ENCODE data around the gene HAGHL.
"Not testable (repeated sequence)": the region's sequence is repeated elsewhere in the genome, so short reads cannot be mapped to it uniquely, and the experiment has no call there.

Gene HAGHL

GRCh38 chr16:728890-729744 is 2.2 kb downstream of the HAGHL start:
- in situ Hi-C loops (cut with MboI; ENCODE audit: low sequenced_read_pairs) = no loop called here

DNA sequence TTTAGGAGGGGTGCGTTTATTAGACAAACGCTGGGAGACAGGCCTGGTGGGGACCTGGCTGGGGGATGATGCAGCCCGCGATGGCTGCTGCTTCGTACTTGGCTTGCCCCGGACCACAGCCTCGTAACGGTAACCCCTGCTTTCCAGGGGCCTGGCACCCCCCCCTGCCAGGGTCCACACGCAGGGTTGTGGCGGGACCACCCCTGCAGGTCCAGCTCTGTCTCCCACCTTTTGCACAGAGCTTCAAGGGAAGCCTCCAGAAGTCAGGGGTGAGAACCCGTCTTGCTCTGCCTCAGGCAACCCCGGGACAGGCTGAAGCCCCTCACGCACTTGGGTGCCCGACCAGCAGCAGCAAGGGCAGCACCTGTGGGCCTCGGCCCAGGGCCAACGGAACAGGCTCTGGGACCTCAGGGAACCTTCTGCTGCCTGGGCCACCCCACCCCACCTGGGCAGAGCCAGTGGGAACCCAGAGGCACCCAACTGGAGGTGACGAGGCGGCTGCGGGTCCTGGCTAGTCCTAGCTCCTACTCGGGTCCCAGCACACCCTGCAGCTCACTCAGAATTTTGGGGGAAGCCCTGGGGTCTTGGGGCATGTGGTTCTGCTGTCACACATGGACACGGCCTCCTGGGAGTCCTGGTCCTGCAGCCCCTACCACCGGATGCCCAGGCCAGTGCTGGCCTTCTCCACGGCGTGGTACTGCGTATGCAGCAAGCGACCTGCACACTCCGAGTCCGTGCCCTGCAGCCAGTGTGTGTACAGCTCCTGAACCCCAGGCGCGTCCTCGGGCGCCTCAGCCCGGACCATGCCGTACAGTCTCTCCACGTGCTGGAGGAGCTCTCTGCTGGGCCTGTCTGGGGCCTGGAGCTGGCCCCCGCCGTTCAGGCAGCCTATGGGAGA is 3.1 kb downstream of the HAGHL start:
- in situ Hi-C loops (cut with MboI; ENCODE audit: low sequenced_read_pairs) = no loop called here

- in situ Hi-C loops (cut with MboI; ENCODE audit: low sequenced_read_pairs) = no loop called here
These were observed 4.0 kb downstream of the HAGHL start for GRCh38 chr16:730666-731509.

GRCh38 chr16:732332-732731 is 5.4 kb downstream of the HAGHL start:
- in situ Hi-C loops (cut with MboI; ENCODE audit: low sequenced_read_pairs) = no loop called here

- in situ Hi-C loops (cut with MboI; ENCODE audit: low sequenced_read_pairs) = no loop called here
These were observed 6.0 kb downstream of the HAGHL start for GRCh38 chr16:732936-733335.

DNA sequence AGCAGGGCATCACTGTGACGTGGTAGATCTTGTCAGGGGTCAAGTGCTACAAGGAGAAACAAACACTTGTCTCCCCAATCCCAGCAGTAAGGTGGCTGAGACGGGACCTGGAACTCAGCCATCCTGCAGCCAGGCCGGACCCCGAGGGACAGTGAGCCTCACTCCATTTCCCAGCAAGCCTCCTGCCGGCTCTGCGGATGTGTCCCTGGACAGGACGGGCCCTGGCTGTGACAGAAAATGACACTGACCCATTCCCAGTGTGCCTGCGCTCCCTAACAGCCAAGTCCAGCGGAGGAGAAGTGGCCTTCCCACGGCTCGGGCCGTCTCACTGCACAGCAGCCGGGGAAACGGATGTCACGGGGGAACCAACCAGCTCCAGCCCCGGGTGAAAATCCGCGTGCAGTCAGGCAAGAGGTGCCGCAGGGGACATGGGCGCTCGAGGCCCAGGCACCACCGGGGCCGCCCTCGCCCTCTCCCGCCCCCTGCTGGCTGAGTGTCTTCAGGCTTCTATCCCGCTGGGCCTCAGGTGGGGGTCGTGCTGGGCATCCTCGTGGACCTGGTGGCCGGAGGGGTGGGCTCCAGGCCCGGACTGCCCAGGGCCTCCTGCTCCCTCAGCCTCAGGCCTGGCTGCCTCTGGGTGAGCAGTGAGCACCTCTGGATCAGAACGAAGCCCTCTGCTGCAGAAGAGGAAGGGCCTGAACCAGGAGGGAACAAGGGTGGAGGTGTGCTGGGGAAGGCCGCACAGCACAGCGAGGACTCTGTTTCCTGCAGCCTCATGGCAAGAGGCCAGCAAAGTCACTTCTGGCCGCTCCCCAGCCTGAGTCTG is 6.7 kb downstream of the HAGHL start:
- in situ Hi-C loops (cut with MboI; ENCODE audit: low sequenced_read_pairs) = no loop called here

GRCh38 chr16:734208-734980 is 7.5 kb downstream of the HAGHL start:
- in situ Hi-C loops (cut with MboI; ENCODE audit: low sequenced_read_pairs) = no loop called here

GRCh38 chr16:734981-735881 is 8.3 kb downstream of the HAGHL start:
- in situ Hi-C loops (cut with MboI; ENCODE audit: low sequenced_read_pairs) = no loop called here

DNA sequence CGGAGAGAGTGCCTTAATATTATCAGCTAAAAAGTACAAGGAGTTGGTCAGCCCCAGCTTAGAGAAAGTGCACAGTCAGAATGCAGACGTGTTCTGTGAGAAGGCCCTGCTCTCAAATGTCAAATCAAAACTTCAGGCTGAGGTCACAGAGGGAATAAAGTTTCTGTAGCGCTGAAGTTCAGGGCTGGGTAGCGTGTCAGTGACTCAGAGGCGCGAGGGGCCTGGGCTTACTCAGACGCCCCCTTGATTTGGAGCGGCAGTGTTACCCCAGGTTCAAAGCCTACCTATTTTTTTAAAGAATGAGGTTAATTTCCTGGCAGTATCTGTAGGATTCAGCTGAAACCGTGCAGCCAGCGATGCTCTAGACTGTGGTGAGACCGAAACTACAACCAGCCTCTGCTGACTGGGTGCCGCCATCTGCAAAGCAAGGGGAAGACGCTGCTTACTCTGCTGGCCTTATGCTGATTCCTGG is 9.1 kb downstream of the HAGHL start:
- in situ Hi-C loops (cut with MboI; ENCODE audit: low sequenced_read_pairs) = no loop called here

DNA sequence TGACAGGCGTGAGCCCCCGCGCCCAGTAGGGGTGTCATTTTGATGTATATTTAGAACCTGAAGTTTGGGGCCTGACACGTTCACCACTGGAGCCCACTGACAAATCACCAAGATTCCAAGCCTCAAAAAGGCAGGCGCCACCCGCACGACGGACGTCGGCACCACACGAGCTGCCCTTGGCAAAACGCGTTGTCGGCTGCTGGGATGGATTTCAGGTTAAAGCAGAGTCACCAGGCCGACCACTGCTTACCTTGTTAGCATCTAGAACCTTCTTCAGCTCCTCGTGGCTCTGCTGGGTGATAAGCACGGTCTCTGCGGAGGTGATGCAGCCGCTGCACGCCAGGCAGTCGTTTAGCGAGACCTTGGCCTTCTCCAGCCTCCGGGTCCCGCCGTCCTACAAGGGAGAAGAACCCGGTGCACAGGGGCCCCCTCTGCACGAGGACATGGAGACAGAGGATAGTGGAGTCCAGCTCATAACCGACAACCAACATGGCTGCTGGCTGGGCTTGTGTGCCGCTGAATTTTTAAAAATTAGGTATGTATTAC is 10.1 kb downstream of the HAGHL start:
- in situ Hi-C loops (cut with MboI; ENCODE audit: low sequenced_read_pairs) = no loop called here

- in situ Hi-C loops (cut with MboI; ENCODE audit: low sequenced_read_pairs) = no loop called here
These were observed 12.9 kb downstream of the HAGHL start for GRCh38 chr16:739560-740458.

DNA sequence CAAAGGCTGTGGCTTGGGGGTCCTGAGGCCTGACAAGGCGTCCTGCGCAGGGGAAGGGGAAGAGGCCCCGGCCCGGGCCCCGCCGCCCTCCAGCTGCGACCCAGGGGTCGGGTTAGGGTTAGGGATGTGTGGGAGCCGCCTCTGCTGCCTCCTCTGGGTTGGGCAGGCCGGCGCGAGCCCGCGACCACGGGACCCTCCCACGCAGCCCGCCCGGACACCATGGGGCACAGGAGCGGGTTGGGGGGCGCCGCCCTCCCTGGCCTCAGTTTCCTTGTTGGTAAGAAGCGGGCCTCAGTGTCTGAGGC is 13.5 kb downstream of the HAGHL start:
- in situ Hi-C loops (cut with MboI; ENCODE audit: low sequenced_read_pairs) = no loop called here

- in situ Hi-C loops (cut with MboI; ENCODE audit: low sequenced_read_pairs) = no loop called here
These were observed 14.0 kb downstream of the HAGHL start, which contains the start of gene CIAO3 for GRCh38 chr16:740764-741505. CIAO3 (minus strand) TSS chr16:740997; CDS start chr16:740985, 12 bp downstream.

DNA sequence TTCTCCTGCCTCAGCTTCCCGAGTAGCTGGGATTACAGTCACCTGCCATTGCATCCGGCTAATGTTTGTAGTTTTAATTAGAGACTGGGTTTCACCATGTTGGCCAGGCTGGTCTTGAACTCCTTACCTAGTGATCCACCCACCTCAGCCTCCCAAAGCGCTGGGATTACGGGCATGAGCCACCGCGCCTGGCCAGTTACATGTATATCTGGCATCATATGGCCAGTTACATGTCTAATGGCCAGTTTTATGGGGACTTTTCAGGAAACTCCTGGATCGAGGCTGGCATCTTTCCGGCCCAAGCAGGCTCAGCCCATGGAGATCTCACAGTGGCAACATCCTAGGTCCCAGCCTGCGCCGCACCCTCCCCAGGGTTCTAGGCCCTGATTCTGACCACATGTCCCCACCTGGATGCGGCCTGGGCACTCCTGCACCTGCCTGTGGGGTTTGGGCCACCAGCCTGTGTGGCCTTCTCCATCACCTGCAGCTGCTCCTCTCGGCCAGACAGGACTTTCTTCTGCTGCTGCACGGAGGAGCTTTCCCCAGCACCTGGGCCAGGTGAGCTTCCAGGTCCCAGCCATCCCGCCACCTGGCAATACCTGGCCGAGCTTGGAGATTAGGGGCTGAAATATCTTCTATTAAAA is 15.2 kb downstream of the HAGHL start:
- in situ Hi-C loops (cut with MboI; ENCODE audit: low sequenced_read_pairs) = no loop called here

- in situ Hi-C loops (cut with MboI; ENCODE audit: low sequenced_read_pairs) = not testable (repeated sequence)
These were observed 16.0 kb downstream of the HAGHL start for GRCh38 chr16:742894-743293.

Data from HL-60/S4 (cell line).